Measurements from ENCODE around the gene MEIS1.
A peak's percentile ranks its signal among the peaks of the same experiment; 100 is the strongest.

Gene MEIS1

DNA sequence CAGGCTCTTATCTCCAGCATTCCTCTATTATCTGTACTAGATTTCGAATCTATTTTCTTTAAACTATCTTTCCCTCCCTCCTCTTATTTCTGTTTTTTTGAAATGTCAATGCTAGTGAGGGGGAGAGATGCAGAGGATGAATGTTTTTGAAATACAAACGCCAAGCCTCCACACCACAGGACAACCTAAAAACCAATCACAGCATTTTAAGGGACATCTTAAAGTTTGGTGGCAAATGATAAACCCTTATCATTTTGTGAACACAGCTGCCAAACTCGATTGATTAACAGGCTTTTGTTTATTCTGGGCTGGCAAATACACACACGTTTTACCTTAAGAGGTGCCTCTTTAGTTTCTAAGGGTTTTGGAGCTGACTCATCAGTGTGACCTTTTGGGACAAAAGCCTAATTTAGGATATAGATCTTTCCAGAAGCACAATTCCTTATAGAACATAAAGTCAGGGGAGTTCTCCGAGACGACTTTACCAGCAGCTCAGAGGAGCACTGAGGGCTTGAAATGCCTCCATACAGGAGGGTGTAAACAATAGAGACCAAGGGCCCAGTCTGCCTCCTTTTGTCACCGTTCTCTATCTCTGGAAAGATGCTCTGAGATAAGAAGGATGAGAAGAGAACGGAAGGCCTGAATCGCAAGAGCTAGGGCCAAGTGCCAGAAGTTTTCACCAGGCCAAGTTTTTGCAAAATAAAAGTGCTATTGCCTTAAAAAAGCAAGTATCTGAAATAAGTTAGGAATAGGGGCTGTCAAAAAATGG lies 4.2 kb upstream of the MEIS1 start:
- no peak overlapping the region for H3K27ac ChIP-seq
- CTCF ChIA-PET = interaction anchor here (0.5 to 0.7 kb wide), 3 partner anchors 28 to 1220 kb away, joined by 3 to 4 read pairs (median 3); no protein-coding TSS in a partner anchor
- TF ChIP-seq, protein P1, sequence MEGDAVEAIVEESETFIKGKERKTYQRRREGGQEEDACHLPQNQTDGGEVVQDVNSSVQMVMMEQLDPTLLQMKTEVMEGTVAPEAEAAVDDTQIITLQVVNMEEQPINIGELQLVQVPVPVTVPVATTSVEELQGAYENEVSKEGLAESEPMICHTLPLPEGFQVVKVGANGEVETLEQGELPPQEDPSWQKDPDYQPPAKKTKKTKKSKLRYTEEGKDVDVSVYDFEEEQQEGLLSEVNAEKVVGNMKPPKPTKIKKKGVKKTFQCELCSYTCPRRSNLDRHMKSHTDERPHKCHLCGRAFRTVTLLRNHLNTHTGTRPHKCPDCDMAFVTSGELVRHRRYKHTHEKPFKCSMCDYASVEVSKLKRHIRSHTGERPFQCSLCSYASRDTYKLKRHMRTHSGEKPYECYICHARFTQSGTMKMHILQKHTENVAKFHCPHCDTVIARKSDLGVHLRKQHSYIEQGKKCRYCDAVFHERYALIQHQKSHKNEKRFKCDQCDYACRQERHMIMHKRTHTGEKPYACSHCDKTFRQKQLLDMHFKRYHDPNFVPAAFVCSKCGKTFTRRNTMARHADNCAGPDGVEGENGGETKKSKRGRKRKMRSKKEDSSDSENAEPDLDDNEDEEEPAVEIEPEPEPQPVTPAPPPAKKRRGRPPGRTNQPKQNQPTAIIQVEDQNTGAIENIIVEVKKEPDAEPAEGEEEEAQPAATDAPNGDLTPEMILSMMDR (conservative IDR thresholded peaks at IDR 0.05; ENCODE audit: low read depth) = no peak
- POLR2A ChIA-PET (ENCODE audit: low non-redundant PET) = no interaction called here
- DNase-seq (ENCODE audit: low spot score) = no peak

DNA sequence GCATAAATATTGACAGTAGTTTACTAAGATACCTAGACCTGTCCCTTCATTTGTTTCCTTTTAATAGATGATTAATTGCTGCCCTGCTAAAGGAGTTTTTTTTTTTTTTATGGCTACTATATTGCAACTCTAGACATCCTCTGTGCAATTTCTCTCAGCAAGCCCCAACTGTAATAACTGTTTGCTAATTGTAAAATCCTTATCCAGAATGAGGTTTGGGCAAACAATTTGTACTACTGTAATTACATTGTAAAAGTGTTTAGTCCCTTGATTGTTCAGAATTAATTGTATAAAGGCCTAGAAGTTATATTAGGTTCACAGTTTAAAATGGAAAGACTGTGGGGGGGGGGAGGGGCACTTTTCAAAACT lies 3.7 kb upstream of the MEIS1 start:
- H3K27ac ChIP-seq = no peak overlapping the region
- TF ChIP-seq, protein P1 (conservative IDR thresholded peaks at IDR 0.05; ENCODE audit: low read depth) = no peak
- CTCF ChIA-PET = interaction anchor here (0.5 kb wide), 1 partner anchor 512 kb away, joined by 3 read pairs; no protein-coding TSS in a partner anchor
- no peak for DNase-seq (ENCODE audit: low spot score)
- POLR2A ChIA-PET (ENCODE audit: low non-redundant PET) = no interaction called here

DNA sequence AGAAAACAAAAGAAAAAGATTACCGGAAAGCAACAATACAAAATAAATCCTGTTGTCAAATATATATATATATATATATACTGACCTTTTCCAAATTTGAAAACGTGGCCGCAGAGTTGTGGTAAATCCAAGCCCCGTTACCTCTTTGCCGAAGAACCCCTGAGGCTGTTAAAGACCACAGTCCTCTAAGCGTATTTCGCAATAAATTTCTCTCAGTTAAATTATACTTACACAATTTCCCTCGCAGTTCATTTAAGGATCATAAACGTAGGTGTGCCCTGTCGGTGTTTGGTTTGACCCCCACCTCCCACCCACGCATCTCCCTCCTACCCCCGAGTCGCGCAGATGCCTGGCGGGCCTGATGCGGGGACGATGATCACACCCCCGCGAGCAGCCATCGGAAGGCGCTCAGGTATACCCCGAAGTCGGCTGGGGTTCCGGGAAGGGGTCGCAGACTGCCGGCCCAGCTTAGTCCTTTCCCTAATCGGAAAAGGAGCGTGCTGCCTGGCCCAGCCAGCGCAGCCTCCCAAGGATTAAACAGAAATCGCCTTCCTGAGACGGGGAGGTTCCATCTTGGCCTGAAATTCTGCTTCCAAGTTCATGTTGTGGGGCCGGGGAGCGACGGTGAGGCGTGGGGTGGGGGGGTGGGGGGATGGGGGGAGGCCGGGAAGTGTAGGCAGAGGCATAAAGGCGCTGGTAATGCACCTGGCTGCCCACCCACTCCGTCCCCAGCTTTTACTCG lies 2.9 kb upstream of the MEIS1 start:
- TF ChIP-seq, protein P1 (conservative IDR thresholded peaks at IDR 0.05; ENCODE audit: low read depth) = no peak
- CTCF ChIA-PET = interaction anchor here (0.6 to 2.4 kb wide), 3 partner anchors 144 to 249 kb away, joined by 3 to 13 read pairs (median 5); no protein-coding TSS in a partner anchor
- no peak for DNase-seq (ENCODE audit: low spot score)
- POLR2A ChIA-PET (ENCODE audit: low non-redundant PET) = no interaction called here
- H3K27ac ChIP-seq = peak overlapping the region; percentile 96

DNA sequence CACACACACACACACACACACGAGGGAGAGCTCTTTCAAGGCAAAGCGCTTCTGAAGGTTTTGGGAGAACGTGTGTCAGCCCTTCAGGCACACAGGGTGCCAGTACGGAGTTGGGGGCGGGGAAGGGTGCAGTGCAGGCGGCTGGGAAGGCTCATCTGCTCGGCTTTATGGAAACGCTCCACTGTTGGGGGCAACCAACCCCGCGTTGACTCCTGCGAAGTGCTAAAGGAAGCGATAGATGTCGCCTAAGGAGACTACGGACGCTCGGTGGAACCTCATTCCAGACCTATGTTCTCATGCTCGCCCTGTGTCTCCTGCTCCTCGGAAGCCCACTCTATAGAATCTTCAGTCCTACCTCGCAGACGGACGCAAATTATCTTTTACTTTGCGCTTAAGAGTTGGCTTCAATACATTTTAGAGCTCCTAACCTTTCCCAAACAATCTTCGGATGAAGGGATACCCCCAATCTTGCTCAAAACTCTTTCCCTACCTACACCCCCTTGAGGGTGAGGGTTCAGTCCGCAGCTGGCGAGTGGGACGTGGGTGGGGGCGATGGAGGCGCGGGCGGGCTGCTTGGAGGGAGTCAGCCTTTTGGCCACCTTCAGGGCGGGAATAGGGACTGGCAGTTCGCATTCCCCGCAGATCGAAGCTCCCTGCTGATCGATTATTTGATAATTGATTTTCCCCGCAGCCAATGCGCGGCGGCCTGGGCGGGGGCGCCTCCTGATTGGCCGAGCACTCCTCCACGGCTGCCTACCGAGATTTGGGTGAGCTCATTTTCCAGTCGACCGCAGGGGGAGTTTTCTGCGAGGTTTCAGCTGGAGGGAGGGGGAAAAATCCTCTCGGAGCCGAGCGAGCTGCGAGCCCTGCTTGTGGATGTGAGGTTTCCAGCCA lies 1.9 kb upstream of the MEIS1 start:
- peak; percentile 93 for DNase-seq (ENCODE audit: low spot score)
- TF ChIP-seq, protein P1 (conservative IDR thresholded peaks at IDR 0.05; ENCODE audit: low read depth) = no peak
- peak overlapping the region; percentile 96 for H3K27ac ChIP-seq
- CTCF ChIA-PET = interaction anchor here (0.6 to 2.4 kb wide), 8 partner anchors 99 to 1599 kb away, joined by 3 to 13 read pairs (median 4); no protein-coding TSS in a partner anchor
- POLR2A ChIA-PET (ENCODE audit: low non-redundant PET) = interaction anchor here (0.7 to 0.9 kb wide), 2 partner anchors 15 to 1564 kb away, joined by 3 to 4 read pairs; no protein-coding TSS in a partner anchor

DNA sequence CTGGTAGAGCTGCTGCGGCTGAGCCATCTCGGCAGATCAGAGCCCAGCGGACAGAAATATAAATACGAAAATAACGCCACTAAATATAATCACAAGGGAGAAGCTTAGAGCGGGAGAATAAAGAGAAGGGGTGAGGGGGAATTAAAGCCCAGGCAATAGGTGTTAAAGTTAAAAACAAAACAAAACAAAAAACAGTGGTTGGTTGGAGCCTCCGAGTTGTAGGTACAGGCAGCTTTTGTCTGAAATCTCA lies 1.3 kb upstream of the MEIS1 start:
- ChIA-PET POLR2A (ENCODE audit: low non-redundant PET) (interaction anchor here (0.7 to 0.9 kb wide), 2 partner anchors 14 to 1564 kb away, joined by 3 to 4 read pairs; no protein-coding TSS in a partner anchor), CTCF (interaction anchor here (0.6 to 2.4 kb wide), 6 partner anchors 99 to 1599 kb away, joined by 3 to 13 read pairs (median 4); no protein-coding TSS in a partner anchor)
- peak overlapping the region; percentile 96 for H3K27ac ChIP-seq
- DNase-seq (ENCODE audit: low spot score) = no peak
- TF ChIP-seq, protein P1 (conservative IDR thresholded peaks at IDR 0.05; ENCODE audit: low read depth) = no peak

All from RWPE1 (cell line).